PFSK-1 (cell line): ENCODE data around the gene HS6ST3.

ENCODE experiments used
- POLR2AphosphoS5 ChIP-seq: IDR thresholded peaks from 2 replicates; pipeline ENCODE4 v1.6.1; 2012; ENCODE audit warnings: low read depth, mild to moderate bottlenecking, control low read depth, low read length, moderate library complexity
- REST ChIP-seq, 2 experiments: IDR thresholded peaks; 2 replicates each; pipeline versions ENCODE4 v1.6.1 to v1.8.0; 2011 to 2012; ENCODE audit warnings: low read depth in 2 of 2, low read length in 2 of 2, control low read depth in 1 of 2, inconsistent platforms in 1 of 2, mild to moderate bottlenecking in 1 of 2, moderate library complexity in 1 of 2; ENCODE audit not compliant: insufficient read depth in 1 of 2
- SIN3A ChIP-seq: IDR thresholded peaks from 2 replicates; pipeline ENCODE4 v1.6.1; 2012; ENCODE audit warnings: mild to moderate bottlenecking, low read length, moderate library complexity, borderline replicate concordance; ENCODE audit not compliant: insufficient read depth
- TAF1 ChIP-seq: IDR thresholded peaks from 2 replicates; pipeline ENCODE4 v1.6.1; 2012; ENCODE audit warnings: low read length, control low read depth, borderline replicate concordance; ENCODE audit not compliant: insufficient read depth

- TF ChIP-seq POLR2AphosphoS5: no peak
- no peak for TF ChIP-seq TAF1
- no peak for TF ChIP-seq REST (IDR thresholded peaks at IDR 0.05; ENCODE audit: insufficient read depth in 1 of 2, low read depth in 2 of 2, low read length in 2 of 2)
- TF ChIP-seq SIN3A: no peak
These were observed 636.7 kb downstream of the HS6ST3 start for GRCh38 chr13:96726651-96727050.
